NCI-H1092 (cell line): Measurements from ENCODE around the gene RND1.

ENCODE experiments used
- DNase-seq: peaks from one replicate; lab custom pipeline; 2025; lab: John Stamatoyannopoulos, UW

The RND1 gene

DNA sequence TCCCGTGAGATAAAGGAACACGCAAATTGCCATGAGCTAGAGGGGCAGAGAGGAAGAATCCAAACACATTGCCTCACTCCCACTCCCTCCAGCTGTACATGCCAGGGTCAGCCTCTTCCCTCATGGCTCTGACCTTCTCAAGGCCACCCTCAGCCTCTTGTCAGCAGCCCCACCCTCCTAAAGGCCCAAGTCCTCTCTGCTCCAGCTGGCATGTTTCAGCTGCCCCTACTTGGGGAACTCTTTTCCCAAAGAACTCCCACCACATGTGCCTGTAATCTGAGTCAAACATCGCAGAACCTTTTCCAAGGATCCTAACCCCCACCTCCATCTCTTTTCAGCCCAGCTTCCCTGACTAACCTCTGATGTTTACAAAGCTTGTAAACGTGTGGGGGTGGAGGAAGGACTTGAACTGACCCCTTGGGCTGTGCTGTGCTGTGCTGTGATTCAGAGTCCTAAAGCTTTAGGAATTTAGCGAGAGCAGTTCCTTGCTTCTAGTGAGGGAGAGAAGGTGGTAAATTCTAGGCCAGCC is 54.7 kb downstream of the RND1 start:
- DNase-seq: no peak

DNA sequence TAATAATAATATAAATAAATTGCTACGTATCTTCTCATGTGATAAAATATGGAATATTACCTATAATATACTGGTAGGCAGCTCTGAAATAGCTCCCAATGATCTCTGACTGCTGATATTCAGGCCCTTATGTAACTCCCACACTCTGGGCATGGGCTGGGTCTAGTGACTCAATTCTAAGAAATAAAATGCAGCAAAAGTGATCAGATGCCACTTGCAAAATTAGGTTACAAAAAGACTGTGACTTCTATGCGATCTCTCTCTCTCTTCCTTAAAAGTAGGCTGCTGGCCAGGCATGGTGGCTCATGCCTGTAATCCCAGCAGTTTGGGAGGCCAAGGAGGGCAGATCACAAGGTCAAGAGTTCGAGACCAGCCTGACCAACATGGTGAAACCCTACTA is 57.7 kb downstream of the RND1 start:
- no peak for DNase-seq
